ENCODE measurements around the gene GTPBP10.

Gene GTPBP10

DNA sequence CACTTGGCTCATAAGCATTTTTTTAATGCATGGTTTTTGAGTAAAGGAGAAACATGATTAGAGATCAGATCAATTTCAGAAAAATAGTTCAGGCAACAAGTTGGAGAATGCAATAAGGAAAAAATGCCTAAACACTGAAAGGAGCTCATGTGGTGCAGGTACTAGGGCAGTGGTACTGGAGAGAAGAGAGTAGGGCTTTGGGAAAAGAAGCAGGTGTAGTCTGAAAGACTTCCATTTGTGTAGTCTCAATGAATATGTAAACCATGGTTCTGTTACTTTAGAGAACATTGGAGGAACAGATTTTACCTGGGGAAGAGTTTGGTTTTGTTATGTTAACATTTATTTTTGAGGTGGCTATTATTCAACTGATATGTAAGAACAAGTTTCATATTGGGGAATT, 5.5 kb downstream of the GTPBP10 start:
- DNase-seq (ENCODE audit: low read depth), result no peak

DNA sequence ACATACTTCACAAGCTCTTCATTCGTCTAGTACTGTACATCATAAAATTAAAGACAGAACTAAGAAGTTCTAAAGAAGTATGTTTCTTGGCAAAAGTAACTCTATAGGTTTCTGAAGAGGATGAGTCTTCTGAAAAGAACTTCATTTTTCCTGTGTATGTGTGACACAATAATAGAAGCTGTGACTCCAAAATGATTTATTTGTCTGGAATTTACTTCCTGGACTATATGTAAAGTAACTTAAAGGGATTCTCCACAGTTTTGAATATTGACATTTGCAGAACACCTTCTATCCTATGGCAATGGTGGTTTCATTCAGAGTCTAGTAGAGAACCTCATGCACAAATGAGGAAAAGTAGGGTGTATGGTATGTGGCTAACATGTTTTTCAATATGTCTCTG, 36.9 kb downstream of the GTPBP10 start:
- DNase-seq (ENCODE audit: low read depth), result no peak

DNA sequence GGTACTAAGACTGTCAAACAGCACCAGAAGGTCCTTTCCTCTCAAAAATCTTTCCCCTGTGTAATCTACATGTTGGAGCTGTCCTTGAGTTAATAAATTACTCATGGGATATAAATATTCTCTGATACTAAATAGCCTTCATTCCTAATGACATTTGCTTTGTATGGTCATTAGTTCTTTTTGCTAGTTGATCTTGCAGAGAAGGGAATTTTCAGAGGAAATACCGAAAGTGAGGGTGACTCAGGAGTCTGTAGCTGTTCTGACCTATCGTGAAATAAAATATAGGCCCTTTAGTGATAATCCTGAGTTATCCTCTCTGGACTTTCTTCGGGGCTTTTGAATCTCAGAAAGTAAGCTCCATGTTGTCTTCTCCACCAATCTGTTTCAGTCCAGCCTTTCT, 37.3 kb downstream of the GTPBP10 start:
- DNase-seq (ENCODE audit: low read depth), result no peak

DNA sequence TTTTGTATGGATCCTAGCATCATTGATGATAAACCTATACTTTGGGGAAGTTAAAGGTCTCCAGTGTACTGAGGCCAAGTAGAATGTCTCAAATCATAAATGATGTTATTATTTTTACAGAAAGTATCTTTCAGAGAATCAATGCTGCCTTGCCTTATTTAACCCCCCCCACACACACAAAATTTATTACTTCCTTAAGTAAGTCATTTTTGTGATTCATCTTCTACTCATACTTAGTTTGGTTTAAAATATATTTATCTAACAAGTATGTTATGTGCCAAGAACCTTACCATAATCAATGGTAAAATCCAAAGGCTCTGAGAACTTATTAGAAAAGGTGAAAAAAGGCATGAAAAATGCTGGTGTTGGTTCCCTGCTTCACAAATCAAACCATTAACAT, 37.9 kb downstream of the GTPBP10 start:
- DNase-seq (ENCODE audit: low read depth), result no peak

DNA sequence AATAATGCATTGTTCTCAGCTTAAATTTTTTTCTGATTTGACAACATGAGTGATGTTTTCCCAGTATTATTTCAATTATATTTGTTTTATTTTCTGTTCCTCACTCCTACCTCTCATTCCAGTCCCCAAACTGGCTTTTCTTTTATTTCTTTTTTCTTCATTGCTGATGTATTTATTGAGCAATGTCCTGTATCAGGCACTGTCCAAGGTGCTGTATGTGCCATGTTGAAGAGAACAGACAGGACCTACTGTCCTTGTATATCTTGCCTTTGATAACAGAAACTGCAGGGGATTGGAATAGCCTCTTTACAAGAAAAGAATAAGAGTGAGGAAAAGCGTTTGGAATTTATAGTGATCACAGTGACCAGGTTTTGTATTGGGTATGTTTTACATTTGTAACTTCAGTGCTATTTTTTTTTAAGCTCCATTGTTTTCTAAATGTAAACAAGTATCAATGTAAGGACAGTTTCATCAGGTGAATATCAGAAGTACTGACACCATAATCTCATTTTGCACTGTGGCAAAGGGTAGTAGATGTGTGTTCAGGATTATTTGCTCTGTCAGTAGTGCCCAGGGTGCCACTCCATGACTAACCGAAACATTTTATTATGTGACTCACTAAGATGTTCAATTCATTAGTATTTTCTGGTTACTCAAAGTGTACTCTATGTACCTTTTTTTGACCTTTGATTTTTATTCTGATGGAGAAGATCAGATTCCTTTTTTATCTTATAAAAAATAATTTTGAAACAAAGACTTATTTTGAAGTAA, 41.1 kb downstream of the GTPBP10 start:
- no peak for DNase-seq (ENCODE audit: low read depth)

DNA sequence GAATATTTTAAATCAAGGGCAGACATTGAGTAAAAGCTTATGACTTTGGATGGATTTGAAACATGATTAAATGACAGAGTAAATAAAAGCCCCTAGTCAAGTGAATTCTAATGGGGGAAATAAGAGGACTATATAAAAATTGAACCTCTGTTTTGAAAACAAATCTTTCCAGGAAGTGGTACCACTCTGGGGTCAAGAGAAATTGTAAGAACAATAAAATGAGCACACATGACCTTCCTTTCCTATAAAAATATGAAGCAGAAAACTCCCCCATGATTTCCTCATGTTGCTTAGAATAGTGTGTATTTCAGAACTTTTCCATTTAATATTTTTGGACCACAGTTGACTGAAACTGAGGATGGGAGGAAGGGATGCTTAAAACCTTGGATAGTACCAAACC, 44.4 kb downstream of the GTPBP10 start:
- no peak for DNase-seq (ENCODE audit: low read depth)

DNA sequence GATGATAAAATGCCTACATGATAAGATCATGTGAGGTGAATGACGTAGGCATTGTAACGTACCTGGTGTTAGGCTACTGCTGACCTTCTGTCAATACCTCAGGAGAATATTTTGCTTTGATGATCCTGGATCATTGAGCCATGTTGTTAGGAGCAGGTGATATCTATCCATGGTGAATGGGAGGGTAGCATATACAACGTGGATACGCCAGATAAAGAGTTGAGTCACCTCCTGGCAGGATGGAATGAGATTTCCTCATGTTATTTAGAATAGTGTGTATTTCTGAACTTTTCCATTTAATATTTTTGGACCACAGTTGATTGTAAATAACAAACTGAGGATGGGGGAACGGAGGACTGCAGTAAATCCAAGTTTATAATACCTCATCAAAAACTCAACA, 45.0 kb downstream of the GTPBP10 start:
- DNase-seq (ENCODE audit: low read depth), result no peak

DNA sequence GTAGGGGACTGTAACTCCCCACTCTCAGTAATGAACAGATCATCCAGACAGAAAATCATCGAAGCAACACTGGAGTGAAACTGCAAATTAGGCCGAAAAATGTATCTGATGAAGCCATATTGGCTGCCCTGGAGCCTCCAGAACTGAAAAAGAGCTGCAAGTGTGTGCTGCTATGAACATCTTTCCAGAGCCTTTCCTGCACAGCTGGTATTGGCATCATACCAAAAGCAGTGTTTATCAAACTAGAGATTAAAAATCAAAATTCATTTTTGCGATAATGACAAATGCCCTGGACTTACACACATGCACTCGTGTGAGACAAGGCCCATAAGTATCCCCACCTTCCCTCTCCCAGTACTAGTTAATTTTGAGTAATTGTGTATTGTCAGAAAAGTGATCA, 49.9 kb downstream of the GTPBP10 start:
- DNase-seq (ENCODE audit: low read depth), result no peak

DNA sequence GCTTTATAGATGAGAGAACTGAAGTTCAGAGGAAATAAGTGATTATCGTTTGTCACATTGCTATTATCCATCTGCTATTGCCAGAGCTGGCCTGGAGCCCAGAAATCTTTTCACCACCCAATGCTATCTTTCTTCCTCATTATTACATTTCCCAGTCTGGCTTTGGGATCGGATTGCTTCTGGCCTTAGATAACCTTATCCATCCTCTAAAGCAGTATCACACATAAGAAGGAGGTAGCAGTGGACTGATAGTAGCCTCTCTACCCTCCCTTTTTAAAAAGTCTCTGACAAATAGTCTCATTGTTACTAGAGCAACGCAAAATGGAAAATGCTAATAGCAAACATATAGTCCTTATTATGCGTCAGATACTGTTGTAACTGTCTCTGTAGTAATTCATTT, 55.5 kb downstream of the GTPBP10 start:
- DNase-seq (ENCODE audit: low read depth), result no peak

DNA sequence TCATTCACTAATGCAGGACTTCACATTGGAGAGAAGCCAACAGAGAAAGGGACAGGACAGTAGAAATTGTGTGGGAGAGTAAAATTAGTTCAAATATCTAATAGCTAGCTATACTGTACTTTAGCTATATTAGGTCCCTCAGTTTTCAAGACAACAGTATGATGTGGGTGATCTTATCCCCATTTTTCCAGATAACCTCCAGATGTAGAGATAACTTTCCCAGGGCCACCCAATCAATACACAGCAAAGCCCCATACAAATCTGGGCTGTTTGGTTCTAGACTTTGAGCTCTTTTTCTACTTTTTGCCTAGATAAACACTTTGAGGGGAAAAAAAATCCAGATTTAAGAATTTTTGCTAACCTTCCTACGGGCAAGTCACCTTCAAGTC, 56.3 kb downstream of the GTPBP10 start:
- DNase-seq (ENCODE audit: low read depth), result no peak

DNA sequence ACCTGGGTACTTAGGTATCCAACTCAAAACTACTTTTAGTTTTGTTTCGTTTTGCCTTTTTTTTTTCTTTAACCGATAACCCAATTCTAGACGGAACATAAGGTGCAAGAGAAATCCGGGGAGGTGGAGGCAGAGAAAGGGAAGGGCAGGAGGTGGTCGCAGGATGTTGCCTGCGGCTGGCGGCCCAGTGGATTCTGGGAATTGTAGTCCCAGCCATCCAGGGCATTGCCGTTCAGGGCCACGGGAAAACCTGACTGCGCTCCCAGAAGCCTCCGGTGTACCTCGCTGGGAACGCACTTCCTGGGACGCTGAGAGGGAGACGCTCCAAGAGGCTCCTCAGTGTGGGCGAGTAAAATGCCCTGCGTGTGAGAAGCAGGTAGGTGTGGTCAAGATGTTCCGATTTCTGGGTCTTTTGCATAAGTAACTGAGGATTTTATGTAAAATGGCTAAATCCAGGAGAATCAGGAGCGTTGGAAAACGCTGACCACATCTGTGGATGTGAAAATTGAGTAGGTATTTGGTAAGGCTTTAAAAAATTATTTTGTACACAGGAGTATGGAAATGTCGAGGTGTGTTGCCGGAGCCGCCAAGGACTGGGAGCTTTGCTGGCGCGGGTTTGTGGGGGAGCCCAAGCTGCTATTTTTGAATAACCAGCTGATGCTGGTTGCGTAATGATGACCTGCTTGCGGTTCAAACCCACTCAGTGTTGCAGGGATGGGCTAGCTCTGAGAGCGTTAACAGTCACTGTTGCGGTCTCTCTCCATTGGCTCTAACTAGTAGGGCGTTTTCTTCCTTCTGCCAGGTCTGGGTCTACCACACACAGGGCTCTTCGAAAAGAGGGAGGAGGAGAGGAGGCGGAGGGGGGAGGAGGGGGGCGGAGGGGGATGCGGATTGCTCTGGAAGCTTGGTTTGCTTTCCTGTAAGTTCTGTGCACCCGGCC, 56.9 kb downstream of the GTPBP10 start, which contains the start of gene CLDN12:
TSS of gene CLDN12 (plus strand) at position 288 of the 940 bp plus-strand sequence. CDS start 9,216 bp downstream, outside the sequence.
- DNase-seq (ENCODE audit: low read depth), result peak; percentile 88

DNA sequence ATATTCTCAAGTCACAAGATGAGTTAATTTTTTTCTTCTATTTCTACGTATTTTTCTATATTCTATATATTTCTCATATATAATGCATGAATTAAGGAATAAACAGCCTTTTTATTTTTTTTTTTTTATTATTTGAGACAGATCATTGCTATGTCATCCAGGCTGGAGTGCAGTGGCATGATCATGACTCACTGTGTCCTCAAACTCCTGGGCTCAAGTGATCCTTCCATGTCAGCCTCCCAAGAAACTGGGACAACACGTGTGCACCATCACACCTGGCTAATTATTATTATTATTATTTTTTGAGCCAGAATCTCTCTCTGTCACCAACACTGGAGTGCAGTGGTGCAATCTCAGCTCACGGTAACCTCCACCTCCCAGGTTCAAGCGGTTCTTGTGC, 58.3 kb downstream of the GTPBP10 start:
- DNase-seq (ENCODE audit: low read depth), result no peak

DNA sequence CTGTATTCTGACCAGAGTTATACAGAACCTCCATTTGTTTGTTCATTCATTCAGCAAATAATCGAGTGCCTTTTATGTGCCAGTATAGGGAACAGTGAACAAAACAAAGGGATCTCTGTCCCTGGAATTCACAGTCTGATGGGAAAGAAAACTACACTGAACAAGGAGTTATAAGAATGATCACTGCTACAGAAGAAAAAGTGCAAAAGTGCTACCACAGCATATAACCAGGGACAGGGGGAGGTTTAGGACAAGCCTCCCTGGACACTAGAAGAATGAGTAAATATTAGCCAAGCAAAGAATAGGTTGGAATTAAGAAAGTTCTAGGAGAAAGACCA, 60.9 kb downstream of the GTPBP10 start:
- DNase-seq (ENCODE audit: low read depth), result no peak

DNA sequence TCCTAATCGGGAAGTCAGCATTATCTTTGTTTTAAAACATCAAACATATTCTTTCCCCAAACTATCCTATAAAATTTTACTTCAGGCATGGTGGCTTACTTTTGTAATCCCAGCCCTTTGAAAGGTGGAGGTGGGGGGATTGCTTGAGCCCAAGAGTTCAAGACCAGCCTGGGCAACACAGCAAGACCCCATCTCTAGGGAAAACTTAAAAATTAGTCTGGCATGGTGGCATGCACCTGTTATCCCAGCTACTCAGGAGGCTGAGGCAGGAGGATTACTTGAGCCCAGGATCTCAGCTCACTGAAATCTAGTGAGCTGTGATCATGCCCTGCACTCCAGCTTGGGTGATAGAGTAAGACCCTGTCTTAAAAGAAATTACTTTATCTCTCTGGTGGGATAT, 61.6 kb downstream of the GTPBP10 start:
- DNase-seq (ENCODE audit: low read depth), result no peak

DNA sequence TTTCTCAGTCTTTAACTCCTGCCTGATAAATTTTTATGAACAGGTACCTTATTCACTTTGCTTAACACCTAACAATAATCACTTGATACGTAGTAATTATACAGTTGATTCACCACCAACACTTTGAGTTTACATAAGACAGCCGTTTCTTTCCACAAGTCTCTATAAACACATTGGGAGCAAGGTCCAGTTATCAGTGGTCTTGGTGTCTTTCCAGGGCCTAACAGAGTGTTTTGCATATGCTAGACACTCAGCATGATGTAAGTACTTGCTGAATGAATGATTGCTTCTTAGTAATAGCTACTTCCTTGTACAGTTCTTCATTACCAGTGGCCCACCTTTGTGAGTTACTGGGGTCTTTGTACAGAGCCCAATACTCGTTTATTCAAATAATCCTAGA, 63.2 kb downstream of the GTPBP10 start:
- no peak for DNase-seq (ENCODE audit: low read depth)

DNA sequence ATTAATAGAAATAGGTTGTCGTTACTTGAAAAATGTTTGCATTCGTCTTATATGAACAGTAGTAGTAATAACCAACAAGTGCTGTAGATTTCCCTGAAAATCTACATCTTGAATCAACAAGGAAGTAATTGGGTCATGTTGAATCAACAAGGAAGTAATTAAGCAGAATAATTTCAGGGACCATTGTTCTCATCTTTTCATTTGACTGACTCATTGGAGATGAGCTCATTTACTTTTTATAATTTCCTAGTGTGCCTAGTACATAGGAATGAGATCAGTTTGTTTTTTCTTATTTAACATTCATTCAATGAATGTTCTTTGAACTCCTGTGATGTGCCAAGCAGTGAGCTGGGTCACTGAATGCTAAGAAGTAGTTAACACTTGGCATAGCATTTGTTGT, 65.0 kb downstream of the GTPBP10 start:
- no peak for DNase-seq (ENCODE audit: low read depth)

DNA sequence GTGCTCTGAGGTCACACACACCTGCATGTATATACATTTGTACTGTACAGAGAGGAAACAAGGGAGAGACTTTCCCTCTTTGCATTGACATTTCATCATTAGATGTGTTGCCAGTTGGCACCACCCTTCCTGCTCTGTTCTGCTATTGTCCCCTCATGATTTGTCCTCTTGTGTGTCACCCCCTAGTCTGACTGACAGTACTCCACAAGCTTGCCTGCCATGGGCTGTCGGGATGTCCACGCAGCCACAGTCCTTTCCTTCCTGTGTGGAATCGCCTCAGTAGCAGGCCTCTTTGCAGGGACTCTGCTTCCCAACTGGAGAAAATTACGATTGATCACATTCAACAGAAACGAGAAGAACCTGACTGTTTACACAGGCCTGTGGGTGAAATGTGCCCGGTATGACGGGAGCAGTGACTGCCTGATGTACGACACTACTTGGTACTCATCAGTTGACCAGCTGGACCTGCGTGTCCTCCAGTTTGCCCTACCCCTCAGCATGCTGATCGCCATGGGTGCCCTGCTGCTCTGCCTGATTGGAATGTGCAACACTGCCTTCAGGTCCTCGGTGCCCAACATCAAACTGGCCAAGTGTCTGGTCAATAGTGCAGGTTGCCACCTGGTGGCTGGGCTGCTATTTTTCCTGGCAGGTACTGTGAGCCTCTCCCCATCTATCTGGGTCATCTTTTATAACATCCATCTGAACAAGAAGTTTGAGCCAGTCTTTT, 66.1 kb downstream of the GTPBP10 start:
- DNase-seq (ENCODE audit: low read depth), result no peak

DNA sequence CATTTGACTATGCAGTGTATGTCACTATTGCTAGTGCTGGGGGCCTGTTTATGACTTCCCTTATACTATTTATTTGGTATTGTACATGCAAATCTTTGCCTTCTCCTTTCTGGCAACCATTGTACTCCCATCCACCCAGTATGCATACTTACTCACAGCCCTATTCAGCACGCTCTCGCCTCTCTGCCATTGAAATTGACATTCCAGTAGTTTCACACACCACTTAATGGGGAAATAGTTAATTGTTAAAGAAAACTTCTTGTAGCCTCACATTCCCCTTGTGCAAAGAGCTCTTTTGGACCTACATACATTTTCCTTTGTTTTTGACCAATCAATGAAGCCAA, 66.6 kb downstream of the GTPBP10 start:
- DNase-seq (ENCODE audit: low read depth), result no peak

DNA sequence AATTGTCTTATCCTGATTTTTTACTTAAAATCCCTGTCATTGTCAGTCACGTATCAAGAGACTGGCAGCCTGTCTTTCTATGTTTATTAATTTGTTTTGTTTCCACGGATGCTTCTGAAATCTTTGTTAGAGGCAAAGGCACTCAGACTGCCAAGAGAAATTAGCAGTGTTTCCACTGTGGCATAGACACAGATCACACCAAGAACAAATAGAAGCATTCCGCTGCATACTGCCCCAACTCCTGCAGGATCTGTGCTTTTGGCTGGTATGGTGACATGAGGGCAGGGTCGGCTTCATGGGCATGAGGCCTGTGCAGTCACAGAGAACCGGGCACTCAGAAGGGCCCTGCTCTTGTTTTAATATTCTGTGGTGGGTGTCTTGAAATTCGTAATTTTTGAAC, 75.1 kb downstream of the GTPBP10 start:
- no peak for DNase-seq (ENCODE audit: low read depth)

DNA sequence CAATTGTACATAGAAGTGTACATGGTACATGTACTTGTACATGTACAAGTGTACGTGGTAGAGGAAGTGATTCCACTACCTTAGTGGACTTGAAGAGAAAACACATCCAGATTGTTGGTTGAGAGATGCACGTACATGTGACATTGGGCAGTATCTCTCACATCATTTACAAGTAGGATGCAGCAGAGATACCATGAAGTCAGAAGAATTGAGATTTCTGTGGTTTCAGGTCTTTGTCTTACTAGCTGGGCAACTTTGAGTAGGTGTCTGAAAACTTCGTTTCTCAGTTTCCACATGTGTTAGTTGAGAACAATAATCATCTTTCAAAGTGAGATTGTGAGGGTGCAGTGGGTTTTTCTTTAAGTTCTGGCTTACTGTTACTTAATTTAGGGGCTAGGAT, 78.2 kb downstream of the GTPBP10 start:
- DNase-seq (ENCODE audit: low read depth), result no peak

DNA sequence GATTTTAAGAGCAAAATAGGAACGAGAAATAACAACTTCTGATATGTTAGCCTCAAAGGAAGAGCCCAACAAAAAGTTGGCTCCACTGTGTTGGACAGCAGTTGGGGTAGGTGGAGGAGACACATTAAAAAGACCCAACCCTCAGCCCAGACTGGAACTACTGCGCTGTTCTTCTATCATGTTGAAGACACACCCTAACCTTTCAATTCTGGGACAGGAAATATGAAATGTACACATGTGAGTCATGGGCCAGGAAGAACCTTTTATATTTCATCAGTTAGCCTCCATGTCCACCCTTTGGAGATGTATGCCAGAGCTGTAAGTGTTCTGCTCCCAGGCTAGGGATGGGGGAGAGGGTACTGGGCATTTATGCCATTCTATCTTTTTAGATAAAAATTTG, 78.9 kb downstream of the GTPBP10 start:
- no peak for DNase-seq (ENCODE audit: low read depth)

DNA sequence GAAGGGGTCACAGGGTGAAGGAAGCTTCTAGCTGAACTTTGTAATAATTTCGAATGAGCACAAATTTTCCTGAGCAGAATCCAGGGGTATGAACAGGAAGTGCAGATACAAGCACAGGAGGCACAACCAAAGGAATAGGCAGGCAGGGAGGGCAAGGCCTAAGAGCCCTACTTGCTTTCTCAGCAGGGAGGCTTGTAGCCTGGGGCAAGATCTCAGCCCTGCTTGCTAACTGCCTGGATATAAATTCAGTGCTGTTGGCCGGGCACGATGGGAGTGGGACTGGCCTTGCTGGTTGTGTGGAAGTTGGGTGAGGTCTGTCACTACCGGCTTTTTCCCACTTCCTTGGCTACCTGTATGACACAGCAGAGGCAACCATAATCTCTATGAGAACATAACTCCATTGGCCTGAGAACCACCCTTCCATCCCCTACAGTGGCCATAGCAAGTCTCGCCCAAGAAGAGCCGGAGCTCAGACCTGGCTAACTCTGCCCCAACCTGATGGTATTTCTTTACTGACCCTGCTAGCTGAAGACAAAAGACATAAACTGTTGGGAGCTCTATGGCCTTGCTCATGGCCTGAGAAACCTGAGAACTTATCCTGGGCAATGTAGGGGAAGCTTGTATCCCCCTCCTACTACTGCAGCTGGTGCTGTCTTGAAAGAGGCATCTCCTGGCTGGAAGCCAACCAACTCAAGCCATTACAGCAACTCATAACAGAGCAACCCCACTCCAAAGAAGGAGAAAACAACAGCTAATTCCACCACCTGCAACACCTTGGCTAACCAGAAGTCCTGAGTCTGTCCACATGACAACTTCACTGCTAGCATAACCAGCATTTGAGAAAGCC, 84.3 kb downstream of the GTPBP10 start:
- DNase-seq (ENCODE audit: low read depth), result no peak
